LNCaP clone FGC (cell line): Measurements from ENCODE around the gene PDGFC.
"Not testable (repeated sequence)": the region's sequence is repeated elsewhere in the genome, so short reads cannot be mapped to it uniquely, and the experiment has no call there.

Source experiments
- DNase-seq: peaks from one replicate; pipeline ENCODE4 v3.0.0-alpha.2; 2011; ENCODE audit warnings: low read depth
- H3K4me3 ChIP-seq: 2 replicates; pipeline ENCODE4 v1.5.1; 2011; ENCODE audit warnings: mild to moderate bottlenecking, low read depth, low read length, control low read depth
- CTCF ChIP-seq: IDR thresholded peaks from 2 replicates; pipeline ENCODE4 v1.5.1; 2012; ENCODE audit warnings: mild to moderate bottlenecking; ENCODE audit not compliant: control insufficient read depth, insufficient read depth; ENCODE audit errors: extremely low read depth

Gene PDGFC

GRCh38 chr4:156939801-156940200, 31.8 kb downstream of the PDGFC start:
- no peak for DNase-seq

GRCh38 chr4:156939139-156939538, 32.5 kb downstream of the PDGFC start:
- no peak for TF ChIP-seq CTCF
- no peak overlapping the region for H3K4me3 ChIP-seq
- DNase-seq = no peak

More at GRCh38 chr4:156939801-156940200, 31.8 kb downstream of the PDGFC start:
- no peak for TF ChIP-seq CTCF
- H3K4me3 ChIP-seq = no peak overlapping the region

GRCh38 chr4:156934259-156934635, 37.4 kb downstream of the PDGFC start:
- no peak overlapping the region for H3K4me3 ChIP-seq
- TF ChIP-seq CTCF = no peak
- DNase-seq = no peak

DNA sequence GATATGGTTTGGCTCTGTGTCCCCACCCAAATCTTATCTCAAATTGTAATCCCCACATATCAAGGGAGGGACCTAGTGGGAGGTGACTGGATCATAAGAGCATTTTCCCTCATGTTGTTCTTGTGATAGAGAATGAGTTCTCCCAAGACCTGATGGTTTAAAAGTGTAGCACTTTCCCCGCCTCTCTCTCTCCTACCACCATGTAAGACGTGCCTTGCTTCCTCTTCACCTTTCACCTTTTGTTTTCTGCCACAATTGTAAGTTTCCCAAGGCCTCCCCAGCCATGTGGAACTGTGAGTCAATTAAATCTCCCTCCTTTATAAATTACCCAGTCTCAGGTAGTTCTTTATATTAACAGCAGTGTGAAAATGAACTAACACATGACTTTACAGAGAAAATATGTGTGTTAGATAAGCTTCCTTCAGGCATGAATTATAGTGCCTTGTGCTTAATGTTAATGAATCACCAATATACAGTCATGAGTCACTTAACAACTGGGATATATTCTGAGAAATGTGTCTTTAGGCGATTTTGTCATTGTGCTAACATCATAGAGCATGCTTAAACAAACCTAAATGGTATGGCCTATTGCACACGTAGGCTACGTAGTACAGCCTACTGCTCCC, 37.9 kb downstream of the PDGFC start:
- H3K4me3 ChIP-seq = no peak overlapping the region
- TF ChIP-seq CTCF = no peak
- no peak for DNase-seq

DNA sequence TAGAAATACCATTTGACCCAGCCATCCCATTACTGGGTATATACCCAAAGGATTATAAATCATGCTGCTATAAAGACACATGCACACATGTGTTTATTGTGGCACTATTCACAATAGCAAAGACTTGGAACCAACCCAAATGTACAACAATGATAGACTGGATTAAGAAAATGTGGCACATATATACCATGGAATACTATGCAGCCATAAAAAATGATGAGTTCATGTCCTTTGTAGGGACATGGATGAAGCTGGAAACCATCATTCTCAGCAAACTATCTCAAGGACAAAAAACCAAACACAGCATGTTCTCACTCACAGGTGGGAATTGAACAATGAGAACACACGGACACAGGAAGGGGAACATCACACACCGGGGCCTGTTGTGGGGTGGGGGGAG, 39.2 kb downstream of the PDGFC start:
- H3K4me3 ChIP-seq, DNase-seq: not testable (repeated sequence)

GRCh38 chr4:156931267-156931666, 40.3 kb downstream of the PDGFC start:
- DNase-seq = no peak
- no peak for TF ChIP-seq CTCF
- H3K4me3 ChIP-seq = no peak overlapping the region

DNA sequence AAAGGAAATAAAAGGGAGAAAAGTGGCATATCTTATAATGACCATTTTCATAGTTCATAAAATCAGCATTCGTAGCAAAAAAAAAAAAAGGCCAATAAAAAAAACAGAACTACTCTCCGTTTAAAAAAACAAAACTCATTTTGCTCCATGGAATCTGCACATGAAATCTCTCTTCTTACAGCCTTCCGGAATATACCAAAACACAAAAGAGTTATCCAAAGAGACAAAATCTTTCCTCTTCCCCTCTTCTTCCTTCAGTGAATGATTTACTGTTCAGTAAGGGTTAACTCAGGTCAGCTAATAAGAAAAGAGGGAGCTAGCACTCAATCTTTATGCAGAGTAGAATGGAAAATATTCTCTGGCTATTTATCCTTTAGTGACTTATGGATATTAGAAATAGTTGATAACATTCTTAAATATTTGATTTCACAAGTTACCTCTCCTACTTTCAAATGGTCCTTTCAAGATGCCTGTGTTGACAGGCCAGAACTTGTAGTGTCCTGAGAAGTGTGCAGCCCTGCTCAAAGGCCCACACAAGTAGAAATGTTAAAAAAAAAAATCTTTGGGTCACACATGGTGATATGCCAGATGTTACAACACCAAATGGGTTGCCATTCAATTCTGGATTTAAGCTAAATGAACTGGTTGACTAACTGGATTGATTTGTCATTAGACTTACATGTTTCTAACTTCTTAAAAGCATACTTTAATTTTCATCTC, 42.1 kb downstream of the PDGFC start:
- no peak overlapping the region for H3K4me3 ChIP-seq
- TF ChIP-seq CTCF = no peak
- DNase-seq = no peak
